ENCODE data around the gene GALM. TPM values are rescaled to one million over a fixed set of nuclear protein-coding genes. Genes with fewer than 3 reads are reported as not detected.

Gene GALM
- total and polyA plus RNA-seq, 2 of the 13 experiments (the other 11 are each of a cell fraction or from before 2014, with no cell fraction given), result 65.5 to 90.0 TPM

- TF ChIP-seq HNF1A (IDR thresholded peaks at IDR 0.05; ENCODE audit: low read depth) (no peak), HNF1A (CRISPR knock-in tag; IDR thresholded peaks at IDR 0.05; ENCODE audit: borderline replicate concordance) (no peak), GZF1 (CRISPR knock-in tag; IDR thresholded peaks at IDR 0.05) (no peak), ZNF142 (CRISPR knock-in tag; IDR thresholded peaks at IDR 0.05) (no peak), RELA (CRISPR knock-in tag; IDR thresholded peaks at IDR 0.05) (no peak), ZNF580 (CRISPR knock-in tag; IDR thresholded peaks at IDR 0.05; ENCODE audit: borderline replicate concordance, low read depth) (no peak), ZNF468 (CRISPR knock-in tag; IDR thresholded peaks at IDR 0.05) (no peak), ZNF451 (CRISPR knock-in tag; IDR thresholded peaks at IDR 0.05) (no peak), ZNF878 (CRISPR knock-in tag; IDR thresholded peaks at IDR 0.05) (no peak), MNT (IDR thresholded peaks at IDR 0.05) (no peak), ZNF546 (CRISPR knock-in tag; conservative IDR thresholded peaks at IDR 0.05) (no peak), ATF3 (CRISPR knock-in tag; IDR thresholded peaks at IDR 0.05) (no peak), ZFAT (CRISPR knock-in tag; conservative IDR thresholded peaks at IDR 0.05) (no peak), BHLHE40 (IDR thresholded peaks at IDR 0.05; ENCODE audit: low read length) (no peak)
- TF ChIP-seq, protein P1, sequence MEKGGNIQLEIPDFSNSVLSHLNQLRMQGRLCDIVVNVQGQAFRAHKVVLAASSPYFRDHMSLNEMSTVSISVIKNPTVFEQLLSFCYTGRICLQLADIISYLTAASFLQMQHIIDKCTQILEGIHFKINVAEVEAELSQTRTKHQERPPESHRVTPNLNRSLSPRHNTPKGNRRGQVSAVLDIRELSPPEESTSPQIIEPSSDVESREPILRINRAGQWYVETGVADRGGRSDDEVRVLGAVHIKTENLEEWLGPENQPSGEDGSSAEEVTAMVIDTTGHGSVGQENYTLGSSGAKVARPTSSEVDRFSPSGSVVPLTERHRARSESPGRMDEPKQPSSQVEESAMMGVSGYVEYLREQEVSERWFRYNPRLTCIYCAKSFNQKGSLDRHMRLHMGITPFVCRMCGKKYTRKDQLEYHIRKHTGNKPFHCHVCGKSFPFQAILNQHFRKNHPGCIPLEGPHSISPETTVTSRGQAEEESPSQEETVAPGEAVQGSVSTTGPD (CRISPR knock-in tag; IDR thresholded peaks at IDR 0.05), result no peak
Measured at GRCh38 chr2:38654528-38655381, 11.2 kb upstream of the GALM start (continued).

All from HepG2 (cell line).